ENCODE measurements around the gene FOXJ1. TPM values are rescaled to one million over a fixed set of nuclear protein-coding genes. Genes with fewer than 3 reads are reported as not detected.

FOXJ1 gene
- total and polyA plus RNA-seq, 2 experiments from 2014 or later: not detected

- Histone ChIP-seq H4K20me1 (ENCODE audit: insufficient read depth) (no peaks in the 10 kb centered on the region), H3K27me3 (replicated peaks; ENCODE audit: insufficient read depth) (no peaks in the 10 kb centered on the region; the same call in 1 of the 2 replicates), H3K27ac (no peak overlapping the region), H3K9me2 (ENCODE audit: insufficient read depth) (no peaks in the 10 kb centered on the region), H3F3A (ENCODE audit: insufficient read depth) (no peaks in the 10 kb centered on the region), H3K9me3 (ENCODE audit: low read depth) (no peaks in the 10 kb centered on the region), H3K4me1 (ENCODE audit: insufficient read depth) (no peaks in the 10 kb centered on the region), H3K4me3 (no peak overlapping the region), H3K4me2 (ENCODE audit: unreplicated experiment) (no peak overlapping the region), H3K79me2 (ENCODE audit: insufficient read depth) (no peaks in the 10 kb centered on the region), H3K9ac (no peak overlapping the region), H3K36me3 (ENCODE audit: low read depth) (no peaks in the 10 kb centered on the region), H2AFZ (no peak overlapping the region)
- WGBS, 2 experiments (ENCODE audit: low coverage in 1 of 2, low lambda C conversion rate in 2 of 2, missing lambda C conversion rate in 2 of 2): 75 to 84% methylated on average over 8 of the region's 8 CpGs
- no peak for DNase-seq
- in situ Hi-C loops (cut with MboI): no loop called here
- TF ChIP-seq EZH2phosphoT487 (IDR thresholded peaks at IDR 0.05; ENCODE audit: insufficient read depth, low read depth): no peak
- no peak for TF ChIP-seq EZH2 (IDR thresholded peaks at IDR 0.05; ENCODE audit: insufficient read depth, poor library complexity, severe bottlenecking)
Measured at GRCh38 chr17:76156662-76156991, 15.6 kb upstream of the FOXJ1 start.

GRCh38 chr17:76155988-76156661 is 15.1 kb upstream of the FOXJ1 start:
- in situ Hi-C loops (cut with MboI): no loop called here
- no peak overlapping the region for H2AFZ ChIP-seq
- H3K27ac ChIP-seq: no peak overlapping the region
- H3K79me2 ChIP-seq (ENCODE audit: insufficient read depth): no peaks in the 10 kb centered on the region
- no peaks in the 10 kb centered on the region for H3K4me1 ChIP-seq (ENCODE audit: insufficient read depth)
- no peak overlapping the region for H3K4me3 ChIP-seq
- no peaks in the 10 kb centered on the region for H4K20me1 ChIP-seq (ENCODE audit: insufficient read depth)
- H3K9me2 ChIP-seq (ENCODE audit: insufficient read depth): no peaks in the 10 kb centered on the region
- H3K36me3 ChIP-seq (ENCODE audit: low read depth): no peaks in the 10 kb centered on the region
- H3K9me3 ChIP-seq (ENCODE audit: low read depth): no peaks in the 10 kb centered on the region
- no peak overlapping the region for H3K9ac ChIP-seq
- no peak for TF ChIP-seq EZH2 (IDR thresholded peaks at IDR 0.05; ENCODE audit: insufficient read depth, poor library complexity, severe bottlenecking)
- no peaks in the 10 kb centered on the region for H3F3A ChIP-seq (ENCODE audit: insufficient read depth)
- 62 to 65% methylated on average over 13 of the region's 13 CpGs for WGBS, 2 experiments (ENCODE audit: low coverage in 1 of 2, low lambda C conversion rate in 2 of 2, missing lambda C conversion rate in 2 of 2)
- H3K27me3 ChIP-seq (replicated peaks; ENCODE audit: insufficient read depth): no peaks in the 10 kb centered on the region; the same call in 1 of the 2 replicates
- no peak overlapping the region for H3K4me2 ChIP-seq (ENCODE audit: unreplicated experiment)
- DNase-seq: no peak

GRCh38 chr17:76154936-76155845 is 14.1 kb upstream of the FOXJ1 start:
- TF ChIP-seq EZH2phosphoT487 (IDR thresholded peaks at IDR 0.05; ENCODE audit: insufficient read depth, low read depth): no peak
- TF ChIP-seq EZH2 (IDR thresholded peaks at IDR 0.05; ENCODE audit: insufficient read depth, poor library complexity, severe bottlenecking): no peak
- no peaks in the 10 kb centered on the region for H3K4me1 ChIP-seq (ENCODE audit: insufficient read depth)
- no peaks in the 10 kb centered on the region for H4K20me1 ChIP-seq (ENCODE audit: insufficient read depth)
- no peak for DNase-seq
- 53 to 62% methylated on average over 10 of the region's 10 CpGs for WGBS, 2 experiments (ENCODE audit: low coverage in 1 of 2, low lambda C conversion rate in 2 of 2, missing lambda C conversion rate in 2 of 2)
- no peaks in the 10 kb centered on the region; the same call in 1 of the 2 replicates for H3K27me3 ChIP-seq (replicated peaks; ENCODE audit: insufficient read depth)
- no peaks in the 10 kb centered on the region for H3K9me3 ChIP-seq (ENCODE audit: low read depth)
- no peaks in the 10 kb centered on the region for H3K36me3 ChIP-seq (ENCODE audit: low read depth)
- H3K27ac ChIP-seq: no peak overlapping the region
- no peaks in the 10 kb centered on the region for H3F3A ChIP-seq (ENCODE audit: insufficient read depth)
- H3K79me2 ChIP-seq (ENCODE audit: insufficient read depth): no peaks in the 10 kb centered on the region
- in situ Hi-C loops (cut with MboI): no loop called here
- no peaks in the 10 kb centered on the region for H3K9me2 ChIP-seq (ENCODE audit: insufficient read depth)
- H3K4me2 ChIP-seq (ENCODE audit: unreplicated experiment): no peak overlapping the region
- H3K9ac ChIP-seq: no peak overlapping the region
- no peak overlapping the region for H3K4me3 ChIP-seq
- no peak overlapping the region for H2AFZ ChIP-seq

- Histone ChIP-seq H3K4me2 (ENCODE audit: unreplicated experiment) (no peak overlapping the region), H3K27me3 (replicated peaks; ENCODE audit: insufficient read depth) (no peaks in the 10 kb centered on the region; the same call in 1 of the 2 replicates), H4K20me1 (ENCODE audit: insufficient read depth) (no peaks in the 10 kb centered on the region), H3K36me3 (ENCODE audit: low read depth) (no peaks in the 10 kb centered on the region), H3K9me3 (ENCODE audit: low read depth) (no peaks in the 10 kb centered on the region), H2AFZ (no peak overlapping the region), H3K9me2 (ENCODE audit: insufficient read depth) (no peaks in the 10 kb centered on the region), H3K27ac (no peak overlapping the region), H3K4me3 (no peak overlapping the region), H3K79me2 (ENCODE audit: insufficient read depth) (no peaks in the 10 kb centered on the region), H3F3A (ENCODE audit: insufficient read depth) (no peaks in the 10 kb centered on the region), H3K4me1 (ENCODE audit: insufficient read depth) (no peaks in the 10 kb centered on the region), H3K9ac (no peak overlapping the region)
- TF ChIP-seq EZH2phosphoT487 (IDR thresholded peaks at IDR 0.05; ENCODE audit: insufficient read depth, low read depth) (no peak), EZH2 (IDR thresholded peaks at IDR 0.05; ENCODE audit: insufficient read depth, poor library complexity, severe bottlenecking) (no peak)
- in situ Hi-C loops (cut with MboI): no loop called here
- DNase-seq: no peak
- 67 to 76% methylated on average over 3 of the region's 3 CpGs for WGBS, 2 experiments (ENCODE audit: low coverage in 1 of 2, low lambda C conversion rate in 2 of 2, missing lambda C conversion rate in 2 of 2)
Measured at GRCh38 chr17:76154292-76154691, 13.2 kb upstream of the FOXJ1 start.

All from GM23248 (cell line).